ENCODE results near the gene GLRX3. TPM values are rescaled to one million over a fixed set of nuclear protein-coding genes. Genes with fewer than 3 reads are reported as not detected.

Gene GLRX3
- total and polyA plus RNA-seq, 7 donors, result 53.9 to 249 (median 76.9) TPM

GRCh38 chr10:130137090-130137448 is 878 bp downstream of the GLRX3 start:
- peak overlapping the region; percentile 100 for H3K4me3 ChIP-seq
- peaks cover 0 to 2% of the 10 kb centered on the region in 2 donors for H3K36me3 ChIP-seq (ENCODE audit: insufficient read depth in 1 of 2, low read depth in 1 of 2)
- 1 to 3% (median 2%) methylated on average over 10 of the region's 10 CpGs for WGBS, 3 donors
- peak overlapping the region; percentile 91 for H3K27ac ChIP-seq
- intact Hi-C loops (cut with DNase I), result loop anchor here in 1 of 2 donors (10.0 kb wide), 1 partner anchor 252 kb away; no protein-coding TSS in a partner anchor
- DNase-seq, result no peak
- peaks cover 35% of the 10 kb centered on the region for H3K4me1 ChIP-seq
- H3K9me3 ChIP-seq, result no peaks in the 10 kb centered on the region
- ATAC-seq, result no peak
- H3K27me3 ChIP-seq (ENCODE audit: insufficient read depth in 3 of 3, low read length in 2 of 3), result peaks cover 0 to 2% (median 0%) of the 10 kb centered on the region in 3 donors
- no peak for TF ChIP-seq CTCF (IDR thresholded peaks at IDR 0.05)

- H3K4me1 ChIP-seq, result peaks cover 36% of the 10 kb centered on the region
- intact Hi-C loops (cut with DNase I), result loop anchor here in 1 of 2 donors (10.0 kb wide), 1 partner anchor 253 kb away; no protein-coding TSS in a partner anchor
- peak overlapping the region; percentile 91 for H3K27ac ChIP-seq
- peaks cover 2 to 8% of the 10 kb centered on the region in 2 donors for H3K36me3 ChIP-seq (ENCODE audit: insufficient read depth in 1 of 2, low read depth in 1 of 2)
- WGBS, 3 donors, result 86 to 90% (median 90%) methylated on average over 28 of the region's 28 CpGs
- H3K4me3 ChIP-seq, result peak overlapping the region; percentile 100
- TF ChIP-seq CTCF (IDR thresholded peaks at IDR 0.05), result no peak
- DNase-seq (no peak), ATAC-seq (no peak)
- no peaks in the 10 kb centered on the region for H3K27me3 ChIP-seq (ENCODE audit: insufficient read depth in 3 of 3, low read length in 2 of 3)
- no peaks in the 10 kb centered on the region for H3K9me3 ChIP-seq
Measured at GRCh38 chr10:130137659-130138478, 1.7 kb downstream of the GLRX3 start.

GRCh38 chr10:130138479-130138866 is 2.3 kb downstream of the GLRX3 start:
- H3K27ac ChIP-seq, result peak overlapping the region; percentile 91
- no peak for DNase-seq
- ATAC-seq, result peak; percentile 53 to 70 (median 64)
- peak overlapping the region; percentile 100 for H3K4me3 ChIP-seq
- WGBS, 3 donors, result 70 to 80% (median 76%) methylated on average over 3 of the region's 3 CpGs
- TF ChIP-seq CTCF (IDR thresholded peaks at IDR 0.05), result no peak
- H3K27me3 ChIP-seq (ENCODE audit: insufficient read depth in 3 of 3, low read length in 2 of 3), result no peaks in the 10 kb centered on the region
- peaks cover 42% of the 10 kb centered on the region for H3K4me1 ChIP-seq
- no peaks in the 10 kb centered on the region for H3K9me3 ChIP-seq
- intact Hi-C loops (cut with DNase I), result loop anchor here in 1 of 2 donors (10.0 kb wide), 1 partner anchor 254 kb away; no protein-coding TSS in a partner anchor
- peaks cover 5 to 8% of the 10 kb centered on the region in 2 donors for H3K36me3 ChIP-seq (ENCODE audit: insufficient read depth in 1 of 2, low read depth in 1 of 2)

GRCh38 chr10:130140425-130140824 is 4.2 kb downstream of the GLRX3 start:
- Histone ChIP-seq H3K27ac (no peak overlapping the region), H3K27me3 (ENCODE audit: insufficient read depth in 3 of 3, low read length in 2 of 3) (no peaks in the 10 kb centered on the region), H3K9me3 (no peaks in the 10 kb centered on the region), H3K36me3 (ENCODE audit: insufficient read depth in 1 of 2, low read depth in 1 of 2) (peaks cover 5 to 12% of the 10 kb centered on the region in 2 donors), H3K4me1 (peaks cover 46% of the 10 kb centered on the region), H3K4me3 (no peak overlapping the region)
- intact Hi-C loops (cut with DNase I), result no loop called here
- DNase-seq (no peak), ATAC-seq (no peak)
- 86 to 98% (median 92%) methylated on average over 1 of the region's 1 CpG for whole genome bisulfite sequencing, 3 donors
- no peak for TF ChIP-seq CTCF (IDR thresholded peaks at IDR 0.05)
